ENCODE data around the gene PDE4D.
"Not testable (repeated sequence)": the region's sequence is repeated elsewhere in the genome, so short reads cannot be mapped to it uniquely, and the experiment has no call there.

Gene PDE4D

GRCh38 chr5:58969253-58969652 is 924.3 kb downstream of the PDE4D start:
- DNase-seq (ENCODE audit: low read depth in 2 of 2), result no peak

GRCh38 chr5:58968350-58968749 is 925.2 kb downstream of the PDE4D start:
- no peak for DNase-seq (ENCODE audit: low read depth in 2 of 2)

- DNase-seq (ENCODE audit: low read depth in 2 of 2), result no peak
These were observed 925.8 kb downstream of the PDE4D start for GRCh38 chr5:58967597-58968281.

GRCh38 chr5:58965677-58966414 is 927.7 kb downstream of the PDE4D start:
- no peak for DNase-seq (ENCODE audit: low read depth in 2 of 2)

- no peak for DNase-seq (ENCODE audit: low read depth in 2 of 2)
These were observed 929.7 kb downstream of the PDE4D start for GRCh38 chr5:58963821-58964220.

GRCh38 chr5:58963361-58963760 is 930.2 kb downstream of the PDE4D start:
- no peak for DNase-seq (ENCODE audit: low read depth in 2 of 2)

- no peak for DNase-seq (ENCODE audit: low read depth in 2 of 2)
These were observed 931.8 kb downstream of the PDE4D start for GRCh38 chr5:58961631-58962280.

GRCh38 chr5:58958701-58959100 is 934.8 kb downstream of the PDE4D start:
- DNase-seq (ENCODE audit: low read depth in 2 of 2), result no peak

GRCh38 chr5:58953218-58953617 is 940.3 kb downstream of the PDE4D start:
- not testable (repeated sequence) for DNase-seq (ENCODE audit: low read depth in 2 of 2)

GRCh38 chr5:58950224-58950623 is 943.3 kb downstream of the PDE4D start:
- DNase-seq (ENCODE audit: low read depth in 2 of 2), result no peak

- no peak for DNase-seq (ENCODE audit: low read depth in 2 of 2)
These were observed 947.3 kb downstream of the PDE4D start for GRCh38 chr5:58946230-58946629.

- no peak for DNase-seq (ENCODE audit: low read depth in 2 of 2)
These were observed 949.3 kb downstream of the PDE4D start for GRCh38 chr5:58944221-58944620.

GRCh38 chr5:58940446-58940845 is 953.1 kb downstream of the PDE4D start:
- DNase-seq (ENCODE audit: low read depth in 2 of 2), result no peak

GRCh38 chr5:58939664-58940063 is 953.9 kb downstream of the PDE4D start:
- DNase-seq (ENCODE audit: low read depth in 2 of 2), result no peak

GRCh38 chr5:58938563-58939424 is 954.7 kb downstream of the PDE4D start:
- DNase-seq (ENCODE audit: low read depth in 2 of 2), result no peak

- DNase-seq (ENCODE audit: low read depth in 2 of 2), result no peak
These were observed 956.4 kb downstream of the PDE4D start for GRCh38 chr5:58937031-58937681.

- no peak for DNase-seq (ENCODE audit: low read depth in 2 of 2)
These were observed 958.9 kb downstream of the PDE4D start for GRCh38 chr5:58934629-58935097.

- peak; percentile 9 to 18 for DNase-seq (ENCODE audit: low read depth in 2 of 2)
These were observed 959.5 kb downstream of the PDE4D start for GRCh38 chr5:58933891-58934628.

GRCh38 chr5:58932057-58932612 is 961.4 kb downstream of the PDE4D start:
- no peak for DNase-seq (ENCODE audit: low read depth in 2 of 2)

- no peak for DNase-seq (ENCODE audit: low read depth in 2 of 2)
These were observed 963.0 kb downstream of the PDE4D start for GRCh38 chr5:58930520-58930919.
